Stimulated activated CD4-positive, alpha-beta T cell treated with anti-CD3 and anti-CD28 coated beads, Interleukin-2, amount 100 ng/mL, for 4 hours (primary cell): ENCODE data around the gene IFIT5.
"Not testable (repeated sequence)": the region's sequence is repeated elsewhere in the genome, so short reads cannot be mapped to it uniquely, and the experiment has no call there.

Experiments used
- DNase-seq: peaks from one replicate; pipeline ENCODE4 v3.0.0-alpha.2; 2020; ENCODE audit warnings: low read depth

The IFIT5 gene

GRCh38 chr10:89414146-89414878 is at the start of gene IFIT5:
TSS of gene IFIT5 (plus strand) at chr10:89414568. CDS start at chr10:89414799, 231 bp downstream.
- peak; percentile 59 for DNase-seq

DNA sequence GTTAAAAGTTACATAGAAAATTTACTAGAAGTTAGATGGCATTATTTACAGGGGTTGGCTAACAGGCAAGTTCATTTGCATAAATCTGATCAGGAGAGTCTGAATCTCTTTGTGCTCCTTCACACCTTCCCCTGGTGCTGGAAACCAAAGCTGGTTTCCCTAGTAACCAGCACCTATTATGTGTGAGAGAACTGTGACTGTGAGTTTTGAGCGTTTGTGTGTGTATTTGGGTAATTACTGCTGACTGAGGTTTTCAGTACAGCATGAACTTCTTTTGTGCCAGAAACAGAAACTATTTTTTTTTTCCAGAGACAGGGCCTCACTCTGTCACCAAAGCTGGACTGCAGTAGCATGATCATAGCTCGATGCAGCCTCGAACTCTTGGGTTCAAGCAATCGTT is 46.8 kb upstream of the IFIT5 start:
- DNase-seq: no peak

DNA sequence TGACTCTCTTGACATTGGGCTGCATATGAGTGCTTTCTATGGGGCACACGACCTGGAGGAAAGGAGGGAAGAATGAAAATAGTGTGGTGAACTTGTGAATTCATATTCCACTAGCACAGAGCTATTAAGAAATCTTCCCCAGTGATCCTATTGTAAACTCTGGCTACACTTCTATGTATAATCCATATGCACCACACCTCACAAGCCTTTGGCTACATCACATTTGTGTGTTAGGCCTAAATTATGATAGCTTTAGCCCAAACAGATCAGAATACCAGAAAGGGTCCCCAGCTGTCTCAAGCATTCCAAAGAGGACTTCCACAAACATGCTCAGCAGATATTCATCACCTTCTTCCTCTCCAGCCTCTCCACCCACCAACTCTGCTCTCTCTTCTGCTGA is 46.2 kb upstream of the IFIT5 start:
- no peak for DNase-seq

GRCh38 chr10:89369156-89370105 is 44.9 kb upstream of the IFIT5 start:
- no peak for DNase-seq

DNA sequence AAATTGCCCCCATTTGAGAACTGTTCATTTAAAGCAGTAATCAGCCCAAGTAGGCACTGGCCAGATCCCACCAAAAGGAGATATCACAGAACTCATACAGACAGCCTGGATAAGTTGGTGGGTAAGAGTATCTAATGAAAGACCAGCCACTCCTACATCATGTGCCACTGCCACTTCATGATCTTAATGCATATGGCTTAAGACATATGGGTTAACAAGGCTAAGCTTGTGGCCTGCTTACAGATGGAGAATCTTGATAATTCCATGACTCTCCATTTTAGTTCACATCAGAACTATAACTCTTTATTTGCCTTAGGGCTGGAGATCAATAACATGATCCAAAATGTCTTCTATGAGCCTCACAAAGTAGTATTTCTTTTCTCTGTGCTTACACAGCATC is 43.3 kb upstream of the IFIT5 start:
- DNase-seq: no peak

DNA sequence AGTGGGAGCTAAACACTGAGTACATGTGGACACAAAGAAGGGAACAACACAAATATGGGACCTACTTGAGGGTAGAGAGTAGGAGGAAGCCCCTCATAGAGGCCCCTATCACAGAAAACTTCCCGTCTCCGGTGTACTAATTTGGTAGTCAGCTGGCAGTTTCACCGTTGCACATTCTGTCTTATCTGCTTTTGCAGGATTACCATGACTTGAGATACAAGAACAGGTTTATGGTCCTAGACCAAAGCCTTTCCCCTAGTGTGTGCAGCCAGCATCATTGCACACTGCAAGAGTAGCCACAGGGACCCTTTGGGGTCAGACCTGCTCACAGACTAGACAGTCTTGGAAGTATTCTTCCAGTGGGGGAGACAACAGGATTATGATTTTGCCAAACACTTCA is 42.4 kb upstream of the IFIT5 start:
- DNase-seq: no peak

GRCh38 chr10:89373916-89374711 is 40.3 kb upstream of the IFIT5 start:
- no peak for DNase-seq

GRCh38 chr10:89374713-89375141 is 39.6 kb upstream of the IFIT5 start:
- DNase-seq: no peak

DNA sequence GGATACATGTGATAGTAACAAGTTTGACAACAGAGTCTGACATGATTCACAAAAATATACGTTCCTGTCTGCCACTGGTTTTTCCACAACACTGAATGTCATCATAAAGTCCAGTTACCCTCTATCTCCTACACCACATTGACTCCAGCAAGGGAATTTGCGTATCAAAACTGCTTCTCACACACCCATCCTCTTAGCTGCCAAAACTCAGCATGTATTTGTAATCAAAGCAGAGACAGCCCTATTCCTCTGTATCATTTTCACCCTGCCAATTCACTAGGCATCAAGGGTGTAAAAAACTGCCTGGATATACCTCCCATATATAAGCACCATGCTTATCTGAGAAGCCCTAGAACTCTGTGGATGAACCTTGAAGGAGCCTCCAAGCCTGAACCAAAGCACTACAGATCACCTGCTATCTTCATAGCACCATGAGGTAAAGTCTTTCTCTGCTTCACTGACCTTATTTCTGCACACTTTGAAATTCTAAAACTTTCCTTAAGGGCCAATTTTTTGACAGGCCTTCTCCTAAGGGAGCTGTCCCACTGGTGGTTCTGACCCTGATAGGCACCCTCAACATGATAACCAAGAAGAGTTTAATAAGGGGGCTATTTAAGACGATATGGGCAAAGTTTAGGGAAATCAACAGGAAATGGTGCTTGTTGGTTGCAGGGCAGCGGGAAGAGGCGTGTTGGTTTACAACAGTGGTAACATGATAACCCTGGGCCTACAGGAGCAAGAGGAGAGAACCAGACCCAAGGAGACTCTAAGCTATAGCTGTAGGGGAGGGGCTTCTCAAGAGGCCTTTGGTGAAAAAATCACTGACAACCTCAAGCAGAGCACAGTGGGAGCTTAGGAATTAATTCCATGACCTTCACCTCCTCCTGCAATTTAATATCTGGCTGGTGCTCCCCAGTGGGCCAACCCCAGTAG is 36.4 kb upstream of the IFIT5 start, which contains the start of gene IFIT1B:
Gene IFIT1B (plus strand): TSS at position 352 of the 933 bp plus-strand sequence. CDS start 80 bp downstream, at position 432.
- no peak for DNase-seq

GRCh38 chr10:89379103-89379502 is 35.3 kb upstream of the IFIT5 start:
- no peak for DNase-seq

GRCh38 chr10:89382757-89383156 is 31.6 kb upstream of the IFIT5 start:
- DNase-seq: no peak

- DNase-seq: no peak
Observed at GRCh38 chr10:89384474-89385340, 29.7 kb upstream of the IFIT5 start.

DNA sequence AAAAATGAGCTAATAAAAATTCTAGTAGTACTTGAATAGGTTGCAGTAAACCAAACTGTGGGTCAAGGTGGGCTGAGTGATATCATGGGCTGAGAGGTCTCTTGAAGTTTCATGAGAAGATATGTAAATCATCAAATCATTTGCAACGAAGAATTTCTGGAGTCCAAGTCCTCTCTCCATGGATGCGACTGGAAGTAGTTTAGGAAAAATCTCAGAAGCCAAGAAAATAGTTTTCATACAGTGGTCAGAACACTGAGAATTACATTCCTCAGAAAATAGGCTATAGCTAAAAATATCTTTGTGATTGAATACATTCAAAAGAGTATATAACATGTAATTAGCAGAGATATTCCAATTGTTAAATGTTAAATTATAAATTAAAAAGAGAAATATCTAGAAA is 25.6 kb upstream of the IFIT5 start:
- DNase-seq: no peak

DNA sequence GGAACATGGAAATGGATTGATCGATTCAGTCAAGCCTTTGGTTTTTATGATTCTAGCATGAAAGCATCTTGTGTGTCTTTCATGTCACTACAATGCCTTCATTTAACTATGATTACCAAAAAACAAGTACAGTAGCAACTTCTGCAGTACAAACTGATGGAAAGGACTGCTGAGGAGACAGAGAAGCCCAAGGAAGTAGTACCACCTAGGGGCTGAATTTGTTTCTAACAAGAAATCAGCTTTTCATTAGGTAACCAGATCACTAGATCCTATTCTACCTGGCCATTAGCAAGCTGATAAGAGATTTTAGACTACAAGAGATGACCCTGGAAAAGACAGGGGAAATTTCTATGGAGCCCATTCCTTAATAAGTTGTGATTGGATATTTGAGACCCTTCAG is 25.1 kb upstream of the IFIT5 start:
- no peak for DNase-seq

- DNase-seq: no peak
Observed at GRCh38 chr10:89390476-89391225, 23.7 kb upstream of the IFIT5 start.

- DNase-seq: not testable (repeated sequence)
Observed at GRCh38 chr10:89391226-89391576, 23.2 kb upstream of the IFIT5 start.

DNA sequence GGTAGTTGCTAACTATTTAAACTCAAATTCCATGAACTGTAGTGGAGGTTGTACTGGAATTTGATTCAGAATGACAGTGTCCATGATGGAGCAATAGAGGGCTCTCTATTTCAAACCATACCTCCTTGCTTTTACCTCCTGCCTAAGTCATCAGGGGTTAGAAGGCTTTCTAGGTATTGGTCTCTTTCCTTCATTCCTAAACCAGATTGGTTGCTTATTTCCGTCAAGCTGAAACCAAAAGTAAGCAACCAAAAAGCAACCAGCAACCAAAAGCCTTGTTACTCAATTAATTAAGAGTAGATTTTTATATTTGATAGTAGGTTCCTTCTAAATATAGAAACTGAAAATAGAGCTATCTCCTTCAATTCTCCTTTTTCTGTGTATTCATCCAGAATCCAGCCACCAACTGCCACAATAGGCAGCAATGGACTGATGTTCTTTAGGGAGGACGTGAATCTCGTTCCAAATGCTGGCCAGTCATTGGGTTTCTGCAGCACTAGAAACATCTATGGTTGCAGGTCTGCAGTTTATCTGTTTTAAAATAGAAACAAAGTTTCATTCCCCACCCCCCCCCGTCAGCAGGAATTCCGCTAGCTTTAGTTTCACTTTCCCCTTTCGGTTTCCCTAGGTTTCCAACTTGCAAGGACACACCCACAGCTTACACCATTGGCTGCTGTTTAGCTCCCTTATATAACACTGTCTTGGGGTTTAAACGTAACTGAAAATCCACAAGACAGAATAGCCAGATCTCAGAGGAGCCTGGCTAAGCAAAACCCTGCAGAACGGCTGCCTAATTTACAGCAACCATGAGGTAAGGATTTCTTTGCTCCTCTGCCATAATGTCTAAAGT is 22.2 kb upstream of the IFIT5 start, which contains the start of gene IFIT1:
Gene IFIT1 (plus strand): TSS at position 717 of the 850 bp plus-strand sequence. CDS start 90 bp downstream, at position 807.
- DNase-seq: peak; percentile 46

- no peak for DNase-seq
Observed at GRCh38 chr10:89392974-89393373, 21.4 kb upstream of the IFIT5 start.
